ENCODE data around the gene COL16A1. TPM values are rescaled to one million over a fixed set of nuclear protein-coding genes. Genes with fewer than 3 reads are reported as not detected.

Gene COL16A1
- total and polyA plus RNA-seq, 2 of the 4 experiments (the other 2 are of a cell fraction), result 34.2 to 62.8 TPM

- Histone ChIP-seq H2AK9ac (replicated peaks; ENCODE audit: low read depth, low read length, poor library complexity) (no peak overlapping the region), H2BK20ac (ENCODE audit: low read depth, low read length) (no peak overlapping the region), H3K36me3 (ENCODE audit: control insufficient read depth, insufficient read depth, low read length) (peaks cover 41% of the 10 kb centered on the region), H3K23ac (ENCODE audit: low read depth, low read length) (no peak overlapping the region), H4K20me1 (ENCODE audit: insufficient read depth, low read length) (no peaks in the 10 kb centered on the region), H3K14ac (replicated peaks; ENCODE audit: low read depth, low read length) (no peak overlapping the region), H3K9me1 (ENCODE audit: insufficient read depth, low read length) (no peaks in the 10 kb centered on the region), H3K79me1 (ENCODE audit: low read depth in 1 of 2, low read length in 2 of 2) (no peaks in the 10 kb centered on the region), H2AFZ (replicated peaks; ENCODE audit: low read length, poor library complexity) (no peak overlapping the region), H3K27me3 (ENCODE audit: control insufficient read depth, insufficient read depth, low read length) (no peaks in the 10 kb centered on the region), H3K27ac (ENCODE audit: insufficient read depth, low read length) (no peak overlapping the region), H4K5ac (ENCODE audit: low read depth, low read length) (no peak overlapping the region), H2BK5ac (ENCODE audit: low read depth, low read length, poor library complexity, severe bottlenecking) (no peak overlapping the region), H3K9ac (ENCODE audit: low read depth, low read length) (no peak overlapping the region), H3K56ac (ENCODE audit: extremely low read depth, insufficient read depth, low read length) (no peak overlapping the region), H3K4me3 (ENCODE audit: insufficient read depth, low read depth, low read length) (no peak overlapping the region), H4K91ac (ENCODE audit: insufficient read depth, low read depth, low read length) (no peak overlapping the region), H3K4me1 (ENCODE audit: control insufficient read depth, insufficient read depth, low read length) (peaks cover 2% of the 10 kb centered on the region; the same call in 1 of the 2 replicates), H2BK120ac (ENCODE audit: low read depth, low read length) (no peak overlapping the region), H3K9me3 (ENCODE audit: control insufficient read depth, insufficient read depth, low read length) (no peaks in the 10 kb centered on the region), H3K4ac (ENCODE audit: low read depth, low read length) (no peak overlapping the region), H2BK15ac (ENCODE audit: low read depth, low read length) (no peak overlapping the region), H3K18ac (ENCODE audit: low read depth, low read length) (no peak overlapping the region), H3K4me2 (ENCODE audit: low read depth, low read length) (no peak overlapping the region), H4K8ac (ENCODE audit: low read depth in 2 of 2, low read length in 2 of 2) (no peak overlapping the region), H2AK5ac (ENCODE audit: low read depth, low read length) (no peak overlapping the region)
- TF ChIP-seq FOS (IDR thresholded peaks at IDR 0.05; ENCODE audit: low read depth, low read length), result no peak
- TF ChIP-seq RCOR1 (IDR thresholded peaks at IDR 0.05; ENCODE audit: insufficient replicate concordance, low read length), result no peak
- TF ChIP-seq RFX5 (IDR thresholded peaks at IDR 0.05; ENCODE audit: low read depth, low read length), result no peak
- TF ChIP-seq CHD1 (IDR thresholded peaks at IDR 0.05; ENCODE audit: low read depth, low read length), result no peak
- no peak for DNase-seq
- POLR2A ChIA-PET (ENCODE audit: unreplicated experiment), result no interaction called here
- intact Hi-C loops (cut with micrococcal nuclease), result no loop called here
- in situ Hi-C loops (cut with MboI; ENCODE audit: low sequenced_read_pairs), result no loop called here
- no TSS peak for BruUV-seq (replicated peaks)
- 88% methylated on average over 4 of the region's 6 CpGs; no CpG with 5 or more reads in 1 of the 2 experiments for WGBS, 2 experiments (ENCODE audit: extremely low coverage in 2 of 2, insufficient read length in 1 of 2)
- dilution Hi-C loops (cut with HindIII; ENCODE audit: low sequenced_read_pairs, unreplicated experiment), result no loop called here
- CTCF ChIA-PET, result interaction anchor here (1.6 kb wide), 1 partner anchor 94 kb away, joined by 6 read pairs; no protein-coding TSS in a partner anchor
- ATAC-seq (ENCODE audit: low read depth), result no peak
Observed at GRCh38 chr1:31651766-31652165, 52.1 kb downstream of the COL16A1 start.

Data from IMR-90 (cell line).